Lung (tissue), 16 donors: ENCODE results near the gene GMIP. TPM values are rescaled to one million over a fixed set of nuclear protein-coding genes. Genes with fewer than 3 reads are reported as not detected.
A peak's percentile ranks its signal among the peaks of the same experiment; 100 is the strongest.
"Not testable (repeated sequence)": the region's sequence is repeated elsewhere in the genome, so short reads cannot be mapped to it uniquely, and the experiment has no call there.

ENCODE experiments used
- ATAC-seq: fragments of 200-7000 bp; cut with Tn5 transposase; one replicate; pipeline ENCODE4 v1.9.1; 2020; ENCODE audit warnings: moderate number of reproducible peaks; ENCODE audit not compliant: insufficient read depth, low FRiP score
- DNase-seq, 3 donors: peaks; one replicate each; pipeline ENCODE4 v3.0.0-alpha.2; 2013 to 2017
- H3K27ac ChIP-seq, 2 donors: one replicate each; pipeline ENCODE4 v1.5.1; 2013; ENCODE audit warnings: mild to moderate bottlenecking in 2 of 2, moderate library complexity in 2 of 2, control low read depth in 1 of 2, inconsistent platforms in 1 of 2, low read depth in 1 of 2, low read length in 1 of 2
- H3K27me3 ChIP-seq, 3 donors: one replicate each; pipeline ENCODE4 v1.5.1; 2013; ENCODE audit warnings: low read length in 2 of 3; ENCODE audit not compliant: control insufficient read depth in 3 of 3, insufficient read depth in 3 of 3
- H3K36me3 ChIP-seq, 4 donors: one replicate each; pipeline ENCODE4 v1.5.1; 2013; ENCODE audit warnings: low read length in 4 of 4, mild to moderate bottlenecking in 1 of 4, moderate library complexity in 1 of 4; ENCODE audit not compliant: control insufficient read depth in 4 of 4, insufficient read depth in 4 of 4
- H3K4me1 ChIP-seq, 5 donors: one replicate each; pipeline ENCODE4 v1.5.1; 2013; ENCODE audit warnings: low read length in 5 of 5, mild to moderate bottlenecking in 2 of 5, moderate library complexity in 1 of 5; ENCODE audit not compliant: control insufficient read depth in 5 of 5, insufficient read depth in 5 of 5
- H3K4me3 ChIP-seq: one replicate; pipeline ENCODE4 v1.5.1; 2013; ENCODE audit warnings: mild to moderate bottlenecking, control low read depth, moderate library complexity
- H3K9ac ChIP-seq, 2 donors: one replicate each; pipeline ENCODE4 v1.5.1; 2013; ENCODE audit warnings: low read length in 2 of 2, control low read depth in 1 of 2; ENCODE audit not compliant: insufficient read depth in 1 of 2
- H3K9me3 ChIP-seq, 4 donors: one replicate each; pipeline ENCODE4 v1.5.1; 2013; ENCODE audit warnings: low read length in 3 of 4, mild to moderate bottlenecking in 1 of 4, moderate library complexity in 1 of 4; ENCODE audit not compliant: control insufficient read depth in 4 of 4, insufficient read depth in 3 of 4
- WGBS, 2 donors: extraction: QIAGEN DNeasy Blood & Tissue Kit; methylation state at CpG; one replicate each; pipeline ENCODE4 v1.1.7; 2013; 5-methylcytosine and 5-hydroxymethylcytosine counted together
- long read RNA-seq, 5 donors: transcript quantifications; one replicate each; lab custom pipeline, GENCODE V29; 2026
- polyA plus RNA-seq, 2 donors: library from polyadenylated mRNA; stranded (reverse); fragments of 200-250 nt; gene quantifications; one replicate each; pipeline ENCODE4 v1.2.1, GENCODE V29; 2013
- total RNA-seq, 2 donors: library from RNA; depleted of rRNA in 1 of 2; stranded (reverse); fragments of >200 nt in 1 of 2; gene quantifications; one replicate each; pipeline ENCODE4 v1.2.1, GENCODE V29; 2014 to 2021
- TF ChIP-seq, protein P1 (sequence below): IDR thresholded peaks from 2 replicates; pipeline ENCODE4 v1.5.1; 2012; ENCODE audit warnings: mild to moderate bottlenecking; ENCODE audit errors: control extremely low read depth, extremely low read depth
- donor health status: control.
- donor health status: control.
- donor health status: Bipolar disorder and iron deficiency.
- donor health status: healthy.
- donor health status: DM: yes; HTN: yes; CAD: no.

The GMIP gene, protein sequence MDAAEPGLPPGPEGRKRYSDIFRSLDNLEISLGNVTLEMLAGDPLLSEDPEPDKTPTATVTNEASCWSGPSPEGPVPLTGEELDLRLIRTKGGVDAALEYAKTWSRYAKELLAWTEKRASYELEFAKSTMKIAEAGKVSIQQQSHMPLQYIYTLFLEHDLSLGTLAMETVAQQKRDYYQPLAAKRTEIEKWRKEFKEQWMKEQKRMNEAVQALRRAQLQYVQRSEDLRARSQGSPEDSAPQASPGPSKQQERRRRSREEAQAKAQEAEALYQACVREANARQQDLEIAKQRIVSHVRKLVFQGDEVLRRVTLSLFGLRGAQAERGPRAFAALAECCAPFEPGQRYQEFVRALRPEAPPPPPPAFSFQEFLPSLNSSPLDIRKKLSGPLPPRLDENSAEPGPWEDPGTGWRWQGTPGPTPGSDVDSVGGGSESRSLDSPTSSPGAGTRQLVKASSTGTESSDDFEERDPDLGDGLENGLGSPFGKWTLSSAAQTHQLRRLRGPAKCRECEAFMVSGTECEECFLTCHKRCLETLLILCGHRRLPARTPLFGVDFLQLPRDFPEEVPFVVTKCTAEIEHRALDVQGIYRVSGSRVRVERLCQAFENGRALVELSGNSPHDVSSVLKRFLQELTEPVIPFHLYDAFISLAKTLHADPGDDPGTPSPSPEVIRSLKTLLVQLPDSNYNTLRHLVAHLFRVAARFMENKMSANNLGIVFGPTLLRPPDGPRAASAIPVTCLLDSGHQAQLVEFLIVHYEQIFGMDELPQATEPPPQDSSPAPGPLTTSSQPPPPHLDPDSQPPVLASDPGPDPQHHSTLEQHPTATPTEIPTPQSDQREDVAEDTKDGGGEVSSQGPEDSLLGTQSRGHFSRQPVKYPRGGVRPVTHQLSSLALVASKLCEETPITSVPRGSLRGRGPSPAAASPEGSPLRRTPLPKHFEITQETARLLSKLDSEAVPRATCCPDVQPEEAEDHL
- total RNA-seq (10 to 100 TPM; 13.1 to 50.1 TPM), polyA plus RNA-seq (10 to 100 TPM; 13.2 to 54.1 TPM)
- long read RNA-seq, donor 1: 0 reads
- long read RNA-seq, donor 2: 0 reads
- long read RNA-seq, donor 3, partial matches to known transcripts: 0 of 1 reads
- long read RNA-seq, donor 3, other reads (novel, unspliced or antisense): 0 of 1 reads
- long read RNA-seq, donor 4: 0 reads
- long read RNA-seq, donor 5, partial matches to known transcripts: 0 of 1 reads
- long read RNA-seq, donor 5, other reads (novel, unspliced or antisense): 0 of 1 reads

DNA sequence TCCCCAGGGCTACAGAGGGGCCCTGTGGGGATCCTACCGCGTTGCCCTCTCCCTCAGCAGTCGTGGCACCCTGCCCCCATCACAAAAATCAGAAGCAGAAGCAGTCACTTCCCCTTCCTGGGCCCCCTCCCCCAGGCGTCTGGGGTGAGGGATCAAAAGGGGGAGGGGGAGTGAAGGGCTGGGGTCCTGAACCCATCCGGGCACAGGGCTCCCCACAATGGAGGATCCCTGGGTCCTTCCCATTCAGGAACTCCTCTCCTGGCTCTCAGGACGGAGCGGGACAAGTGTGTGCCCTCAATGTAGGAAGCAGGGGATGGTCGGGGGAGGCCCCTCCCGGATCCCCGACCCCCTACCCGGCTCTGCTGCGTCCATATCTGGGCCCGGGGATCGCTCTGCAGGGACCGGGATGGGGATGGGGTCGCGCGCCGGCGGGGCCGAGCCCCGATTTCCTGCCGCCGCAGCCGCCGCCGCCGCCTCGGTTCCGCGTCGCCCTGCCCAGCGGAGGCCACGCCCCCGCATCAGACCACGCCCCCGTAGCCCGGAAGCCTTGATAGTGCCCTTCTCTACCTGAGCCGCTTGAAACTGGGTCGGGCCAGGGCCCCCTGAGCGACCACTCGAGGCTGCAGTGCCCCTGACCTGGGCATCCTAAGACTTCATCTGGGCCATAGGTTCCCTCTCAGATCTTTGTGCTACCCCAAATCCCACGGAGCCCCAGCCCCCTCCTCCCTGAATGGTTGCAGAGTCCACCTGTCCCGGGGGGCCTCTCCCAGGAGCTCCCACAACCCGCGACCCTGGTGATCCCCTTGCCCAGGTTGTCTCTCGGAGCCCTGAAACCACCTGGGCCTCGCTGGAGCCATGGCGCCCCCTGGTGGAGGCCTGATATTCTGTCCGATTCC lies at the start of gene GMIP:
GMIP (minus strand) TSS at position 500 of the 896 bp plus-strand sequence; CDS start at position 372, 128 bp downstream.
- peak; percentile 69 to 77 (median 76) for DNase-seq
- H3K4me1 ChIP-seq: peaks cover 0 to 13% (median 0%) of the 10 kb centered on the region in 5 donors
- peaks cover 6 to 33% (median 16%) of the 10 kb centered on the region in 4 donors for H3K36me3 ChIP-seq
- H3K27ac ChIP-seq: peak within 1 kb of the TSS in 1 of 2 donors; percentile 85
- no peaks in the 10 kb centered on the region for H3K9me3 ChIP-seq
- TF ChIP-seq, protein P1, sequence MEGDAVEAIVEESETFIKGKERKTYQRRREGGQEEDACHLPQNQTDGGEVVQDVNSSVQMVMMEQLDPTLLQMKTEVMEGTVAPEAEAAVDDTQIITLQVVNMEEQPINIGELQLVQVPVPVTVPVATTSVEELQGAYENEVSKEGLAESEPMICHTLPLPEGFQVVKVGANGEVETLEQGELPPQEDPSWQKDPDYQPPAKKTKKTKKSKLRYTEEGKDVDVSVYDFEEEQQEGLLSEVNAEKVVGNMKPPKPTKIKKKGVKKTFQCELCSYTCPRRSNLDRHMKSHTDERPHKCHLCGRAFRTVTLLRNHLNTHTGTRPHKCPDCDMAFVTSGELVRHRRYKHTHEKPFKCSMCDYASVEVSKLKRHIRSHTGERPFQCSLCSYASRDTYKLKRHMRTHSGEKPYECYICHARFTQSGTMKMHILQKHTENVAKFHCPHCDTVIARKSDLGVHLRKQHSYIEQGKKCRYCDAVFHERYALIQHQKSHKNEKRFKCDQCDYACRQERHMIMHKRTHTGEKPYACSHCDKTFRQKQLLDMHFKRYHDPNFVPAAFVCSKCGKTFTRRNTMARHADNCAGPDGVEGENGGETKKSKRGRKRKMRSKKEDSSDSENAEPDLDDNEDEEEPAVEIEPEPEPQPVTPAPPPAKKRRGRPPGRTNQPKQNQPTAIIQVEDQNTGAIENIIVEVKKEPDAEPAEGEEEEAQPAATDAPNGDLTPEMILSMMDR: peak; percentile 52
- H3K4me3 ChIP-seq: peak within 1 kb of the TSS; percentile 83
- WGBS, 2 donors: 1% methylated on average over 39 to 50 of the region's 50 CpGs
- H3K27me3 ChIP-seq: no peaks in the 10 kb centered on the region
- peak; percentile 86 for ATAC-seq
- H3K9ac ChIP-seq: peak within 1 kb of the TSS; percentile 49 to 62

DNA sequence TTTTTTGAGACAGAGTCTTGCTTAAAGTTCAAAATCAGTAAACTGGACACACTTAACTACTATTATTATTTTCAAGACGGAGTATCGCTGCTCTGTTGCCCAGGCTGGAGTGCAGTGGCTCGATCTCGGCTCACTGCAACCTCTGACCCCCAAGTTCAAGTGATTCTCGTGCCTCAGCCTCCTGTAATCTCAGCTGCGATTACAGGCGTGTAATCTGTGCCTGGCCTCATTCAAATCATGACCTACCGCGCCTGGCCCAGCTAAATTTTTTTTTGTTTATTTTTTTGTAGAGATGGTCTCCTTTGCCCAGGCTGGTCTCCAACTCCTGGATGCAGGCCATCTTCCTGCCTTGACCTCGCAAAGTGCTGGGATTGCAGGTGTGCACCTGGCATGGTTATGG lies 48.2 kb upstream of the GMIP start:
- 87 to 95% methylated on average over 10 of the region's 10 CpGs for WGBS, 2 donors
- H3K9me3 ChIP-seq: peaks cover 0 to 7% (median 0%) of the 10 kb centered on the region in 4 donors
- ATAC-seq (no peak), DNase-seq (no peak)
- TF ChIP-seq, protein P1: no peak
- no peaks in the 10 kb centered on the region for H3K4me1 ChIP-seq
- H3K4me3 ChIP-seq: no peak overlapping the region
- H3K9ac ChIP-seq: no peak overlapping the region
- no peaks in the 10 kb centered on the region for H3K36me3 ChIP-seq
- H3K27me3 ChIP-seq: no peaks in the 10 kb centered on the region
- no peak overlapping the region for H3K27ac ChIP-seq

DNA sequence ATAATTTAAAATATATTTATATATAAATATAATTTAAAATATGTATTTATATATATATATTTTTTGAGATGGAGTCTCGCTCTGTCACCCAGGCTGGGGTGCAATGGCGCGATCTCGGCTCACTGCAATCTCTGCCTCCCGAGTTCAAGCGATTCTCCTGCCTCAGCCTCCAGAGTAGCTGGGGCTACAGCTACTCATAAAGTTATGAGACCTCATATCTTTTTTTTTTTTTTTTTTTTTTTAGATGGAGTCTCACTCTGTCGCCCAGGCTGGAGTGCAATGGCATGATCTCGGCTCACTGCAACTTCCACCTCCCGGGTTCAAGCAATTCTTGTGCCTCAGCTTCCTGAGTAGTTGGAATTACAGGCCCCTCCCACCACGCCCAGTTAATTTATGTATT lies 45.6 kb upstream of the GMIP start:
- not testable (repeated sequence) for H3K9me3 ChIP-seq, ATAC-seq, H3K36me3 ChIP-seq, H3K27me3 ChIP-seq, H3K9ac ChIP-seq, DNase-seq, H3K4me3 ChIP-seq, H3K27ac ChIP-seq, H3K4me1 ChIP-seq
- 97 to 99% methylated on average over 10 of the region's 10 CpGs for WGBS, 2 donors
